ENCODE measurements around the gene MSMP. TPM values are rescaled to one million over a fixed set of nuclear protein-coding genes. Genes with fewer than 3 reads are reported as not detected.

Gene MSMP
- total RNA-seq, 1 experiment from 2014 or later: not detected

DNA sequence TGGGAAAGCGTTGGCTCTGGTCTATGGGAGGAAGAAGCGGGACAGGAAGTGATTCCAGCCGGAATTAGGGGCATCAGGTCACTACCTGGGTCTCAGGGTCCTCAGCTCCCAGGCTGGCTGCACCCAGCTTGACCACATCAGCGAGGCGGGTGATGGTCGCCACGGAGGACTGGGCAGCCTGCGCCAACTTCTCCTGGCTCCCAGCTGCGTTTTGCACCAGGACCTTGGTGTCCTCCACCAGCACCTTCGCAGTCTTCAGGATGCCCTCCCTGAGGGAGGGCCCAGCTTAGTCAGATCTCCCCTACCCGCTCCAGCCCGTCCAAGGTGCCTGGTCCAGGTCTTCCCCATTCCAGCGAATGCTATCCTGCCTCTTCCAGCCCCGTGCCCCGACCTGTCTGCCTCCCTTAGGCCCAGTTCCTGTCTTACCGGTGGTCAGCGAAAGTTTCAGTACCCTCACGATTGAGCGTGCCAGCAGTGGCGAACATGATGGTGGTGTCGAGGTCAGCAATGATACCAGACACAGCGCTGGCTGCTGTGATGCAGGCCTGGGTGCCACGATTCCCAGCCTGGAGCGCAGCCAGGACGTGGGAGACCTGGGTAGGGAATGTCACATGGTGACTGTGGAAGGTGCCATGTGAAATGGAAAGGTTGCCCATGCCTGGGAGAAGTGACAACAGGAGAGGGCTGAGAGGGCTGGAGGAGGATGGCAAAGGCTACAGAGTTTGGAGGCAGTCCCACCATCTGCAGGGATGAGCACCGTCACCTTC lies 50.0 kb downstream of the MSMP start:
- no peaks in the 10 kb centered on the region for H3K9me2 ChIP-seq (ENCODE audit: insufficient read depth)
- intact Hi-C loops (cut with micrococcal nuclease; ENCODE audit: unreplicated experiment): no loop called here
- ChIA-PET POLR2A (ENCODE audit: unreplicated experiment) (no interaction called here), CTCF (no interaction called here)
- no peaks in the 10 kb centered on the region for H3K9me3 ChIP-seq (ENCODE audit: insufficient read depth, low read depth)
- no peak overlapping the region for H3K4me3 ChIP-seq
- H2AFZ ChIP-seq: no peak overlapping the region
- TF ChIP-seq, protein P1, sequence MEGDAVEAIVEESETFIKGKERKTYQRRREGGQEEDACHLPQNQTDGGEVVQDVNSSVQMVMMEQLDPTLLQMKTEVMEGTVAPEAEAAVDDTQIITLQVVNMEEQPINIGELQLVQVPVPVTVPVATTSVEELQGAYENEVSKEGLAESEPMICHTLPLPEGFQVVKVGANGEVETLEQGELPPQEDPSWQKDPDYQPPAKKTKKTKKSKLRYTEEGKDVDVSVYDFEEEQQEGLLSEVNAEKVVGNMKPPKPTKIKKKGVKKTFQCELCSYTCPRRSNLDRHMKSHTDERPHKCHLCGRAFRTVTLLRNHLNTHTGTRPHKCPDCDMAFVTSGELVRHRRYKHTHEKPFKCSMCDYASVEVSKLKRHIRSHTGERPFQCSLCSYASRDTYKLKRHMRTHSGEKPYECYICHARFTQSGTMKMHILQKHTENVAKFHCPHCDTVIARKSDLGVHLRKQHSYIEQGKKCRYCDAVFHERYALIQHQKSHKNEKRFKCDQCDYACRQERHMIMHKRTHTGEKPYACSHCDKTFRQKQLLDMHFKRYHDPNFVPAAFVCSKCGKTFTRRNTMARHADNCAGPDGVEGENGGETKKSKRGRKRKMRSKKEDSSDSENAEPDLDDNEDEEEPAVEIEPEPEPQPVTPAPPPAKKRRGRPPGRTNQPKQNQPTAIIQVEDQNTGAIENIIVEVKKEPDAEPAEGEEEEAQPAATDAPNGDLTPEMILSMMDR (conservative IDR thresholded peaks at IDR 0.05): no peak
- TF ChIP-seq EZH2 (IDR thresholded peaks at IDR 0.05; ENCODE audit: low read depth): no peak
- BruUV-seq (replicated peaks): no TSS peak
- H3K79me2 ChIP-seq (ENCODE audit: low read depth): no peaks in the 10 kb centered on the region
- no peaks in the 10 kb centered on the region for H3K4me1 ChIP-seq (replicated peaks; ENCODE audit: insufficient read depth)
- no peak for DNase-seq
- no peaks in the 10 kb centered on the region for H3K27me3 ChIP-seq (ENCODE audit: insufficient read depth, low read depth)
- no peak overlapping the region for H3K27ac ChIP-seq
- no peak overlapping the region for H3K4me2 ChIP-seq
- H3K36me3 ChIP-seq (ENCODE audit: low read depth): no peaks in the 10 kb centered on the region
- H4K20me1 ChIP-seq (ENCODE audit: insufficient read depth): no peaks in the 10 kb centered on the region
- H3F3A ChIP-seq (ENCODE audit: insufficient read depth, low read depth): no peaks in the 10 kb centered on the region

Small RNA genes within 50 kb of the gene (microRNA-seq; reads per million reads assigned to microRNA genes)
- gene MIR6852 (ENCODE audit: borderline number of aligned reads, borderline replicate concordance) (not detected), gene MIR6853 (ENCODE audit: borderline number of aligned reads, borderline replicate concordance) (not detected)

Other genes with a start within 250 kb of the MSMP start
- 25.5 and 30.6 TPM in 2 replicates for gene TESK1, start 149.0 kb downstream of the MSMP start, total RNA-seq (2021)
- 3.2 and 4.1 TPM in 2 replicates for gene CD72, start 135.9 kb downstream of the MSMP start, total RNA-seq (2021)
- not detected in 2 replicates for gene SIT1, start 103.3 kb downstream of the MSMP start, total RNA-seq (2021)
- 13,432 and 13,506 TPM in 2 replicates for gene RMRP, start 96.3 kb downstream of the MSMP start, total RNA-seq (2021)
- 6.9 and 10.5 TPM in 2 replicates for gene CCDC107, start 96.0 kb downstream of the MSMP start, total RNA-seq (2021)
- gene ARHGEF39, start 89.1 kb downstream of the MSMP start, total RNA-seq (2021): 13.5 and 15.6 TPM in 2 replicates
- gene CA9, start 80.3 kb downstream of the MSMP start, total RNA-seq (2021): 2.5 and 6.6 TPM in 2 replicates
- 30.5 and 60.0 TPM in 2 replicates for gene TPM2, start 64.4 kb downstream of the MSMP start, total RNA-seq (2021)
- 101 and 114 TPM in 2 replicates for gene TLN1, start 22.1 kb downstream of the MSMP start, total RNA-seq (2021)
- gene CREB3, start 21.6 kb downstream of the MSMP start, total RNA-seq (2021): 22.4 and 23.6 TPM in 2 replicates
- gene GBA2, start 5.0 kb downstream of the MSMP start, total RNA-seq (2021): 25.0 and 29.6 TPM in 2 replicates
- gene RGP1, start 5.0 kb downstream of the MSMP start, total RNA-seq (2021): 21.8 and 25.1 TPM in 2 replicates
- 11.3 and 12.2 TPM in 2 replicates for gene NPR2, start 37.3 kb upstream of the MSMP start, total RNA-seq (2021)
- gene SPAG8, start 58.0 kb upstream of the MSMP start, total RNA-seq (2021): 0.48 and 1.0 TPM in 2 replicates
- gene HINT2, start 60.8 kb upstream of the MSMP start, total RNA-seq (2021): 53.1 and 73.9 TPM in 2 replicates
- gene FAM221B, start 74.5 kb upstream of the MSMP start, total RNA-seq (2021): not detected in 2 replicates
- gene TMEM8B, start 75.0 kb upstream of the MSMP start, total RNA-seq (2021): 6.3 and 6.4 TPM in 2 replicates
- not detected in 2 replicates for gene OR13J1, start 116.1 kb upstream of the MSMP start, total RNA-seq (2021)
- gene HRCT1, start 151.9 kb upstream of the MSMP start, total RNA-seq (2021): 2.0 and 3.6 TPM in 2 replicates
- 0.72 and 0.73 TPM in 2 replicates for gene SPAAR, start 155.2 kb upstream of the MSMP start, total RNA-seq (2021)
- not detected in 2 replicates for gene OR2S2, start 203.9 kb upstream of the MSMP start, total RNA-seq (2021)

All from PC-9 (cell line).